GM21576 (cell line): ENCODE measurements around the gene RAPGEF1.

Experiments used
- ATAC-seq: cut with Tn5 transposase; IDR thresholded peaks from one replicate; pipeline ENCODE4 v1.9.1; 2021; ENCODE audit warnings: mild to moderate bottlenecking, moderate library complexity; ENCODE audit not compliant: unreplicated experiment

RAPGEF1 gene

DNA sequence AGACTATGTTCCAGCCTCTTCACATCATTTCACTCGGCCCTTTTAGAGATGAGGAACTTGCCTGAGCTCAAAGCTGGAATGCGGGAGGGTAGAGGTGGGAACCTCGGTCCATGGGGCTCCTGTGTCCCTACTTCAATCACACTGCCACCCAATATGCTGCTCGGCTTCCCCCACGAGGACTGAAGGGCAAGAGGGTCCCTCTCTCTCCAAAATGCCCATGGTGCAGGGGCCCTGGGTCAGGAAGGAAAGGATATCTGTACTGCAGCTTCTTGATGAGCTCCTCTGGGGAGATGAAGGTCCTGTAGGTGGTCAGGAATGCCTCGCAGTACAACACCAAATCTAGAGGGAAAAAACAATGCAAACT, 148.0 kb downstream of the RAPGEF1 start:
- ATAC-seq = no peak

DNA sequence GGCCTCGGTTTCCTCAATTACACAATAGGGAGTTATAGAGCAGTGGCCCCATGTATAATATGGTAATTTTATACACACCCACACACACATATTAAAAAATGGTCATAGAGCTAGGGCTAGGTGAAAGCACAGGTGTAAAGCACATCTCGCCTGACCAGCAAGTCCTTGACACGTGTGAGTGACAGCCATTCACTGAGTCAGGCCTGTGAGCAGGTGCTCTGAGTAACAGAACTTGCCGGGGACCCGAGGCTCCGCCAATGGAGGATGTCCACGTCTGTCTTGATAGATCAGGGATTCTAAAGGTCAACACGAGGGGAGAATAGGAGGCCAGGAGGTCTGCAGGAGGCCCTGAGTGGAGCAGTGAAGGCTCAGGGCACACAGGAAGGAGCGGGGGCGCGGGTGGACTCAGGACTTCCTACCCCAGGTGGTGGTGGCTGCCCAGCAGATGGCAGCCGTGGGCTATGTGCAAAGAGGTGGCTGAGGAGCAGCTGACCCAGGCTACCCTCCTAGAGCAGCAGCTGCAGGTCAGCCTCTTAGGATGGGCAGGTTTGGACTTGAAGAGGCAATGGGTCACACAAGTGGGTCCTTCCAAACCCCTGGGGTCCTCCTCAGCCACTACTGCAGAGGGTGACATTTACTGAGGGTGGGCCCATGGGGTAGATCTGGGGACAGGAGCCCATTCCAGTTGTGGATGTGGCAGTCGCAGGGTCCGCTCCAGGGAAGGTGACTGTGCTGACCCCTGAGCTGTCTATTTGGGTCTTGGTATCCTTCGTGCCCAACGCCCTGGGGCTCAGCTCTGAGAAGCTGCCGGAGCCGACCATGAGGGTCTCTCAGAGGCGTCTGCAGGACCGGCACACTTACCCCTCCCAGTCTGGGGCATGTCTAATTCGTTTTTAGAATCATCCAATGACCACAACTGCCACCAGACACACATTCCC, 148.7 kb downstream of the RAPGEF1 start:
- ATAC-seq = no peak

DNA sequence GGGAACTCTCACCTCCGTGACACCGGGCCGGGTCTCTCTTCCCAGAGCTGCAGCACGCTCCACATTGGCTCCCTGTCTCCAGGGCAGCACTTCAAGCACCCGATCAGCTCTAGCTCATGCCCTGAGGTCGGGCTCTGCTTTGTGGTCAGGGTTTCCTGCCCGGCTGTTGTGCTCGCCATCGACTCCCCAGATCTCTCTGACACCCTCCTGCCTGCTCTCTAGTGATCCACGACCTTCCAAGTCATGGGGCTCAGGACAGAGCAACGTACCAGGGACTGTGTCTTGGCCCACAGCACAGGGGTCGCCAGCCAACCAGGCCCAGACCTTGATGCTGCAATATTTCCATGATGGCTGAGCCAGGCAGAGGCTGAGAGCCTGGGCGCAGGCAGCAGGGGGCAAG, 149.4 kb downstream of the RAPGEF1 start:
- ATAC-seq = no peak

DNA sequence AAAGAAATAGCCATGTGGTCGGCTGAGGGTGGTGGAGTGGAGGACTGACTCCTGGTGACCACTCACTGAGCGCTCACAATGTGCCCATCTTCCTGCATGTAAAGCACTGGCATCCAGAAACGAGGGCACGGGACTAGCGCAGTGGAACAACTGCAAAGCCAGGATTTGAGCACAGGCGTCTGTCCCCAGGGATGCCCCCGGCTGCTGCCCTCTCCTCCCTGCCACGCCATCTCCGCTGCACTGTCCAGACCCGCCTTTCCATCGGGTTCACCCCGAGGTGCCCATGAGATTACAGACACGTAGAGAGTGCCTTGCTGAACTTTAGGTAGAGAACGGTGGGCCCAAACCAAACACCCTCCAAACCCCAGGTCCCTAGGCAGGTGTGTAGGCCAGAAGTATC, 149.9 kb downstream of the RAPGEF1 start:
- ATAC-seq = no peak

DNA sequence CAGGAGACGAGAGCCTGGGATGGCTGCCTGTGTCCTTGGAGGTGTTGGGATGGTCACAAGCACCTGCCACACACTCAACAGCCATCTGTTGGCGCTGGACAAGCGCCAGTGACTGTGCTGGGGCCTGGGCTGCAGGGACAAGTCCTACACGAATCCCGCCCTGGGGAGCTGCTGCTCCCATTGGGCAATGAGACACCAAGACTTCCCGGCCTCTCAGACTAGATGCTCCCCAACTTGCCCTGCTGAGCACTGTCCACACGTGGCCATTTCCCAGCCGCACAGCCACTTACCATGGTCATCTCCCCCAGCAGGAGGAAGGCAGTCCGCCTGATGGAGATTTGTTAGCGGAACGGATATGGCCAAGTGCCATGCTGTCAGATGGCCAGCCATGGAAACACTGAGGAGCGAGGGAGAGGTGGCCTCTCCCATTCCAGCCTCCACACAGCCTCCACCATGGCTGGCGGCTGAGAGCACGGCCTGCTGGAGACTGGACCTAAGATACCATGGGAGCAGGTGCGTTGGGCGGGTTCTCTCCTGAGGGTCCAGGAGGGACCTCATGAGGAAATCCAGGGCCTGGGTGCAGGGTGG, 150.7 kb downstream of the RAPGEF1 start:
- no peak for ATAC-seq

DNA sequence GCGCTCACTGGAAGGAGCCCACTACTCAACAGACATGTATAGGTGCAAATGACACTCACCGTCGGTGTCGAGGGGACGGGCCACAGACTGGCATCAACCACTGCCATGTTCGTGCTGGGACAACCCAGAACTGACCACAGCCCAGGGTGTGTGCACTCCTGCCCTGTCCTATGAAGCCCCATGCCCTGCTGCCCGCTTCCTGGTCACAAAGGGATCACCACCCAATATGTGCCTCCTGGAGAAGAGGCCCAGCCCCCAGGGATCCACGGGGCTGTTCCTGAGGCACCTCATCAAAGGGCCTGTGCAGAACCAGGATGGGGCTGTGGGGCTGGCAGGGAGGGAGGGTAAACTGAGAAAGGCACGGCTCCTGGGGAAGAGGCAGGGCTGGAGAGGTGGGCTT, 151.5 kb downstream of the RAPGEF1 start:
- no peak for ATAC-seq

DNA sequence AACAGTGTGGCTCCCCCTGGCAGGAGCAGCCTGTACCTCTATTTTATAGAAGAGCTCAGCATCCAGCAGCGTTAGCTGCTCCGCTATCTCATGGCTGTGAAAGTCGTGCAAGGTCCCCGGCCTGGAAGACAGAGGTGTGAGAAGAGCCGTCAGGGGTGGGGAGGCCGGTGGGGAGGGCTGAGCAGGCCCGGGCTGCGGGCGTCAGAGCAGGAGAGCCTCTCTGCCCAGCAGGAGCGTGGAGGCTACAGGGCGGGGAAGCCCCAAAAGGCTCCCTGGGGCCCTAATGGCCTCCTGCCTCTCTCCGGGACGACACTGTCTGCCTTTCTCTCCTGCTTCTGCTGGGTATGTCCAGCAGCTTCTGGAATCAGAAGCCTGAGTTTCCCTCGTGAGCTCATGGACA, 152.0 kb downstream of the RAPGEF1 start:
- no peak for ATAC-seq

DNA sequence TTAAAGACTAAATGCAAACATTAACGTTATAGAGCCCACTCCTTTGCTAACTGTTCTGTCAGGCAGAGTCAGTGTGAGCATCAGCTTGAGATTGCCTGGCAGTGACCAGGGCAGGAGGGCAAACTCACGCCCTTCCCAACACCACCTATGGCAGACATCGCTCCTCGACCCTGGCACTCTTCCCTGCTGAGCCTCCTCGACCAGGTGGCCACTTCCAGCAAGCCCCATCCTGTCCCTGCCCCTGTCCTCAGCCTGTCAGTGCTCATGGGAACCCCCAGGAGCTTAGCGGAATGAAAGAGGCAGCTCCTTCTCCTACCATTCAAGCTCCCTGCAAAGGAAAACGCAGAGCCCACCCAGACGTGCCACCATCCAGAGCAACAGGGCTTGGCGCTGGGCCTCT, 152.5 kb downstream of the RAPGEF1 start:
- no peak for ATAC-seq

DNA sequence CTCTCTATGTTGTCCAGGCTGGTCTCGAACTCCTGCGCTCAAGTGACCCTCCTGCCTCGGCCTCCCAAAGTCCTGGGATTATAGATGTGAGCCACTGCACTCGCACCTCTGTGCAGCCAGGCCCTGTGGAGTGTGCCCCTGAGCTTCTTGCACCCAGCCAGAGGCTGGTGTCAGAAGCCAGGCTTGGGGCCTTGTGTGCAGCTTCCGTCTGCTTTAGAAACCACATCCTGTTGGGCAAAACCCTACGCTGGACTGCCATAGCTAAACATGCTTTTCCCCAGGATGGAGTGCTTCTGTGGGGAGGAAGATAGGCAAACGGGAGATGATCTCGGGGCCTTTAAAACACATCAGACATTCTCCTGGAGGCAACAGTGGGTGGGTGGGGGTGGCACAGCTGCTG, 154.5 kb downstream of the RAPGEF1 start:
- ATAC-seq = no peak

DNA sequence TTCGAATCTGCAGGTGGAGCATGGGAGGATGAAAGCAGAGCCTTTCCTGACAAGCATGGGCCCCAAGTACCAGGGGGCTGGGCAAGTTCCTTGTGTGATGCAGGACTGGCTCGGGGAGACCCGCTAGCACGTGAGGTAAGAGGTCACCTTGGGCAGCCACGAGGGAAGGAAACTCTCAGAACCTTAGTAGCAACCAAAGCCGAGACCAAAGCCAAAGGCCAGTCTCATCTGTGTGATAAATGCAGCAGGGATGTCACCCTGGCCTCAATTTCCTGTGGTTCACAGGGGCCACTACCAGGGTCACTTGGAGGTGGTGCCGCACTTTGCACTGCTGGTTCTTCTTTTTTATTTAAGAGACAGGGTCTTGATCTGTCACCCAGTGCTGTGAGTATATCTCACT, 155.0 kb downstream of the RAPGEF1 start:
- no peak for ATAC-seq

DNA sequence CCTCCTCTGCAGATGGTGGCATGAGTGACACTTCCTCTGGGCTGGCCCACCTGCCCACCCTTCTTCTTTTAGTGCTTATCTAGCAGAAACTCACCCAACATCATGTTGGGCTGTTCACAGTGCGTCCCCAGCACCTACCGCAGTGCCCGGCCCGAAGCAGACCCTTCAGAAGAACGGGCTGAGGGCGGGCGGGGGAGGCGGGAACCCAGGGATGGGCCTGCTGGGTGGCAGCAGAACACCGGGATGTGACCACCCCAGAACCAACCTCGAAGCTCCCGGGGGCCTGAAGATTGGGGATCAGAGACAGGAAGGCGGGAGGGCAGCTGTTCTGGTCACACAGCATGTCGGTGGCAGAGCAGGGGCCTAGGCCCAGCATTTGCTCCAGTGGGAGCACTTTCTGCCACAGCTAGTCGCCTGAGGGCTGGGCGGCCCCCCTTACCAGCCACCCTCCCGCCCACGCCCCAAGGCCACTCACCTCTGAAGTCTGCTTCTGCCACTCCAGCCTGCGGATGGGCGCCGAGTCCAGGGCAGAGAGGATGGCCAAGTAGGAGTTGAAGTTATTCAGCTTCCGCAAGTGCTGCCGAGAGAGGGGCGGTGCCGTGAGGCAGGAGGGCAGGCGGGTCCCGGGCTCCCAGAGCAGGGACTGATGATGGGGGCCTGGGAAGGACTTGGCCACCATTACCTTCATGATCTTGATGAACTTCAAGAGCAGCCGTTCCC, 155.9 kb downstream of the RAPGEF1 start:
- ATAC-seq = no peak

DNA sequence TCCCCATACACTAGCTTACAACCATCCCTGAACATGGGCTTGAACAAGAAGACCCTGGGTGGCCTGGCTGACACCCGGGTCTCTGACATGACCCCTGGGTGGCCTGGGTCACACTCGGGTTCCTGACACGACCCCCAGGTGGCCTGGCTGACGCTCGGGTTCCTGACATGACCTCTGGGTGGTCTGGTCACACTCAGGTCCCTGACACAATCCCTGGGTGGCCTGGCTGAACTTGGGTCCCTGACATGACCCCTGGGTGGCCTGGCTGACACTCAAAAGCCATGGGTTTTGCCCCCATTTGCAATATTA, 156.6 kb downstream of the RAPGEF1 start:
- no peak for ATAC-seq

DNA sequence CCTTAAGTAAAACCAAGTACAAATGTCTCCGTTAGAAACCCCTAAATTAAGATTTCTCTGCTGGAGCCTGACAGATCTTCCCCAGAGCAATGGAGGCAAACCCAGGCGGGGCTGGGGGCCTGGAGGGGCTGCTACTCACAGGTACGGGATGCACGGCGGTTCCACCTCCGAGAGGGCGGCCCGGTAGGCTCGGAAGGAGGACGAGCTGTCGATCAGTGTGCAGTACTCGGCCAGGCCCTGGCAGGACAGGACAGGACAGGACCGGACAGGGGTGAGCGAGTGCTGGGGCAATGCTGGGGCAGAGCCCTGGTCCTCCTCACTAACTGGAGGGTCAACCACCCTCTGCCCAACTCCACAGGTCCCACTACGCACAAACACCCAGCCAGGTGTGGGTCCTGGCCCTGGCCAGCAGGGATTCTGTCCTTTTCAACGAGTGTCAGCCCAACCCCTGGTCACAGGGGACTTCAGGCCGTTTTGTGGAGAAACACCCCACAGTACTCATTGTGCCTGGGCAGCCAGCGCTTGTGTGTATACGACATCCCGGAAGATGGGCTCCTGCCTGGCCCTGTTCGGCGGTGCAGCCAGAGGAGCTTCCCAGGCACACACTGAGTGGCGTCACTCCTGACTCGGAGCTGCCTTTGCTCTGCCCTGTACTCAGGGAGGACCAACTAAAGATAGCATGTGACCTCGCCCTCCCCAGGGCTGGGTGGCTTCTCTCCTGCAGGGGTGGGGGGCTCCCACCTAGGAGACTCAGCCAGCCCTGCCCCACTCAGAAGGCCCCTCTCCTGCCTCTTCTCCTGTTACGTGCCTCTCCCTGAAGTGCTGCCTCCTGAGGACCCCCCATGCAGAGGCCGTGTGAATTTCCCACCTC, 157.2 kb downstream of the RAPGEF1 start:
- ATAC-seq = no peak

DNA sequence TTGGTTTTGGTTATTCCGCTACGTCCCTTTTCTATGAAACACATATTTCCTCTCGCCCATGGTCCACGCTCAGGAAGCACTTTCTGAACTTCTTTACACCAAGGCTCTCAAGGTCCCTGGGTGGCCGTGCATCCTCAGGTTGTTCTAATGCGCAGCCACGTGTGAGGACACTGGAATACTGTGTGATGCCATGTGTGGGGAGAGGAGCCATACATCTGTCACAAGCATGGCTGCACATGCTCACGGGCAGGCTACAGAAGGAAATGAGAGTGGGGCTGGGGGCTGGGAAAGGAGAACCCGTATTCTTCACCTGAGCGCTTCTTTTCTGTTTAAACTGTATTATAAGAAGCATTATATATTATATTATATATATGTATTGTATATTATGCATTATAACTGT, 157.8 kb downstream of the RAPGEF1 start:
- no peak for ATAC-seq

DNA sequence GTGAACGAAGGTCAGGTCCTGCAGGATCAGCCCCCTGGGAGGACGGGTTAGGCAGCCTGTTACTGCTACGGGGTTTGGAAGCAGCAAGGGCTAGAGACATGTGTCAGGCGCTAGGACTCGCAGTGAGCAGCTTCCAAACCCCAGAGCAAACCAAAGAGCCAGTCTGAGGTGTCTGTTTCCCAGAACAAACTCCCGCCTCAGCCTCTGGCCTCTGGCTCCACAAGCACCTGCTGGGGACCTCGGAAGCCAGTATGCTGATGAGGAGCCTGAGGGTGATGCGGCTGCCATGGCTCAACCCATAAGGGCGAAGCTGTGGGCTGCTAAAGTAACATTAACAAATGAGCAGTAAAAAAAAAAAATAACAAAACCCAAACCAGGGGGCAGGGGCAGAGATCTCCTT, 159.5 kb downstream of the RAPGEF1 start:
- ATAC-seq = no peak

DNA sequence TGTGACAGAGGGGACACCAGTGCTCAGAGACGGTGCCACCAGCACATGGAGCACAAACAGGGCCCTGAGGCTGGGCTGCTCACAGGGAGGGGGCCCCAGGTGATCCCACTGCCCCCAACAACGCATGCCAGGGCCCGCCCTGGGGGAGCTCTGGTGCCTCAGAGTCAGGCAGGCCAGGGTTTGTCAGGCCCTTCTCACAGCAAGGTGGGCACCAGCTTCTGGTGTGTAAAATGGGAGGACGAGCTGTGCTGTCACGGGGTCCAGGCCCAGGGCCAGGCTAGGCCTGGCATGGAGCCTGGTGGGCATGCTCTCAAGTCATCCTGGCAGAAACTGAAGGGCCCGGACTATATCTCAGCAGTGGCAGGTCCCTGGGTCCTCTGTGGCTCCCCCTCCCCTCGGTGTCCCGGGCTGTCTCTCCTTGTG, 160.1 kb downstream of the RAPGEF1 start:
- ATAC-seq = no peak

DNA sequence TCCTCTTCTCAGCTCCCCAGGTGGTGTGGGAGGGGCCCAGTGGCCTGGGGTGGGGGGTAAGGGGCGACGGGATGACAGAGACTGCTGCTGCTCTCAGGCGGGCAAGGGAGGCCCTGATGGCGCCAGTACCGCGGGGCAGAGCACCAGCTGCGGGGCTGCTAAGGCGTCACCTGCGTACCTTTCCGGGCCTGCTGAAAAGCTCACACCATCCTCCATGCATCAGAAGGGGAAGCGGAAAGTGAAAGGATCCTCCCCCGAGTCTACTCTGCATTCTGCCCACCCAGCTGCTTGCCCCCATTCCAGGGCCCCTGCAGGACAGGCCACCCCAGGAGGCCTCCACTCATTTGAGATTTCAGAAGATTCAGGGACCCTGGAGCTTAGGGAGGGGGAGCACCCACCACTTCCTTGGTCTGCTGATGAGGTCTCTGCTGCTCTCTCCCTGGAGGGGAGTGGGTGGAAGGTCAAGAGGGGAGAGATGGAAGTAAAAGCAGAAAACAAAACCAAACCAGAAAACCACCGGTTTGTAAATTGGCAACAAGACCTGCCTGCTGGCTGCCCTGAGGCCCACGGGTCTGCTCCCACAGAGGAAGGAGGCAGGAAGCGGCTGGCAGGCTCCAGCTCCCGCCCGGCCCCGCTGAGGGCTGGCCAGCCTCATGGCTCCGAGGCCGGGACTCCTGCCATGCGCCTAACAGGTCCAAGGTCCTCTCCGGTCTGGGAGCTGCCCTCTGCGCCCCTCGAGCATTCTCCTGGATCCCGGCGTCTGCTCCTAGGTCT, 161.0 kb downstream of the RAPGEF1 start:
- peak; percentile 63 for ATAC-seq

DNA sequence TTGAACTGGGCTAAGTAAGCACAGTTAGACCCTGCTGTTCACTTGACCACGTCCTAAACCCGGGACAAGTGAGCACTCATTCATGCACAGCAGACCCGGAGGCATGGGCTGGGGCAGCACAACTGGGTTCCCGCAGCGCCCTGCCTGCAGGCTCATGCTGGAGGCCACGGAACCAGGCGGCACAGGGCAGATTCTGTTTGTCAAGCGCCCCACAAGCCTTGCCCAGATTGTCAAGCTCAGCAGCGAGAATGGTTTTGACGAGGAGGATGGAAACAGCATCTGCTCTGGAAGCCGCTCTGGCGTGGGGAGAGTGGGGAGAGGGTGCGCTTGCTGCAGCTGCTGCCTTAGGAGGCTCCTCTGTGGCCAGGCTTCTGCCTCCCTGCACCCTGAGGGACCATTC, 161.9 kb downstream of the RAPGEF1 start:
- no peak for ATAC-seq

DNA sequence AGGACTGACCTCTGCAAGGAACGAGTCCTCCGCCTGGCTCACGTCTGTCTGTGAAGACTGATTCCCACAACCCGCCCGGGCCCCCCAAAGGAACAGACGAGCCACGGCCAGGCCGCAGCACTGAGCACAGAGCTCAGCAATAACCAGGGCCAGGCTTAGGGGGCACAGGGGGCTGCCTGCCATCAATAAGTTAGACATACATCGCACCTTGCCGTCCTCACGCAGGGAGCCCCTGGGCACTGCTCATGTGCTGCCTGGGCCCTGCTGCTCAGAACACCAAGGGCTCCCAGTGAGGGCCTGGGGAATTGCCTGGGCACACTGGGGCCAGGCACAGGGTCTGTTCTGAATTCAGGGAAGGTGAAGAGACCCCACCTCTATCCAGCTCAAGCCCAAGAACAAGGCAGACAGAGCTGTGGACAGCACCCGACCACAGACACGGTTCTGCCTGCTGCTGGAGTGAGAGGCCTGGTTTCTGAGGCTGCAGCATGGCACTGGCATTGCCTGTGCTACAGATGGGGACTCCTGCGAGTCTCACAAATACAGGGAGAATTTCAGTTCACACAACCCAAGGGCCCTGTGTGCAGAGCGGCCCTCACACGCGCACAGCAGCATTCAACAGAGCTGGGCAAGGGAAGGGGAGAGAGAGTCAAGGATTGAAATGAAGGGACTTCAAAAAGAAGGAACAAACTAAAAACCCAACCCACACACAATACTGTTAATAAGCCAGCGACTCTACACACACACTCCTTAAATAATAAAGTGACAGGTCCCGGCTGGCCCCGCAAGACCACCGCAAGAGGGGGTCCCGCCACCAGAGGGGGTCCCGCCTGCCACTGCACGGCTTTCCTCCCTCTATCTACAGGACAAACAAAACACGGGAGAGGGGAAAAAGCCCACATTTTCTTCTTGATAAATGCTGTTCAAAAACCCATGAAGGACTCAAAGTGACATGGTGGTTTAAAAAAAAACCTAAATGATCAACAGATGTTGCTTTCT, 162.6 kb downstream of the RAPGEF1 start:
- no peak for ATAC-seq
